Hepatocyte (in vitro differentiated cells): Measurements from ENCODE around the gene FFAR3. TPM values are rescaled to one million over a fixed set of nuclear protein-coding genes. Genes with fewer than 3 reads are reported as not detected.

ENCODE experiments used
- DNase-seq: peaks from one replicate; pipeline ENCODE4 v3.0.0-alpha.2; 2016; ENCODE audit warnings: low spot score
- H2AFZ ChIP-seq: fragments of 200-600 bp; sonication (generic); 2 replicates; pipeline ENCODE4 v1.6.0; 2016; ENCODE audit warnings: antibody characterized with exemption, mild to moderate bottlenecking
- H3K27ac ChIP-seq: fragments of 200-600 bp; sonication (generic); 2 replicates; pipeline ENCODE4 v1.5.1; 2016; ENCODE audit warnings: mild to moderate bottlenecking
- H3K27me3 ChIP-seq: fragments of 200-600 bp; sonication (generic); 2 replicates; pipeline ENCODE4 v1.6.1; 2016
- H3K36me3 ChIP-seq: fragments of 200-600 bp; sonication (generic); replicated peaks from 2 replicates; pipeline ENCODE4 v1.5.1; 2016; ENCODE audit warnings: low read depth; ENCODE audit not compliant: insufficient read depth
- H3K4me1 ChIP-seq: fragments of 200-600 bp; sonication (generic); 2 replicates; pipeline ENCODE4 v1.5.1; 2016; ENCODE audit warnings: mild to moderate bottlenecking, moderate library complexity; ENCODE audit not compliant: insufficient read depth
- H3K4me2 ChIP-seq: fragments of 200-600 bp; sonication (generic); 2 replicates; pipeline ENCODE4 v1.6.0; 2016
- H3K4me3 ChIP-seq: fragments of 200-600 bp; sonication (generic); 2 replicates; pipeline ENCODE4 v1.5.1; 2016; ENCODE audit warnings: mild to moderate bottlenecking
- H3K79me2 ChIP-seq: fragments of 200-600 bp; sonication (generic); 2 replicates; pipeline ENCODE4 v1.6.0; 2017; ENCODE audit warnings: mild to moderate bottlenecking
- H3K9me2 ChIP-seq: fragments of 200-600 bp; sonication (generic); replicated peaks from 2 replicates; pipeline ENCODE4 v1.6.0; 2017; ENCODE audit warnings: mild to moderate bottlenecking; ENCODE audit not compliant: insufficient read depth
- H3K9me3 ChIP-seq: fragments of 200-600 bp; sonication (generic); 2 replicates; pipeline ENCODE4 v1.5.1; 2016; ENCODE audit warnings: low read depth, mild to moderate bottlenecking
- H4K20me1 ChIP-seq: fragments of 200-600 bp; sonication (generic); 2 replicates; pipeline ENCODE4 v1.6.0; 2016; ENCODE audit warnings: mild to moderate bottlenecking; ENCODE audit not compliant: insufficient read depth, poor library complexity, severe bottlenecking
- CTCF ChIP-seq: fragments of 200-600 bp; sonication (generic); IDR thresholded peaks from 2 replicates; pipeline ENCODE4 v1.5.1; 2016; ENCODE audit warnings: antibody characterized with exemption, mild to moderate bottlenecking; ENCODE audit not compliant: poor library complexity
- EZH2 ChIP-seq: fragments of 200-600 bp; sonication (generic); IDR thresholded peaks from 2 replicates; pipeline ENCODE4 v1.6.1; 2016; ENCODE audit warnings: antibody characterized with exemption, mild to moderate bottlenecking, borderline replicate concordance
- EZH2phosphoT487 ChIP-seq: fragments of 200-600 bp; sonication (generic); IDR thresholded peaks from one replicate; pipeline ENCODE4 v1.6.1; 2018; ENCODE audit warnings: antibody characterized with exemption, mild to moderate bottlenecking, low read depth, moderate library complexity; ENCODE audit not compliant: unreplicated experiment, severe bottlenecking
- WGBS: methylation state at CpG from one replicate; pipeline ENCODE4 v1.1.6; 2016; ENCODE audit warnings: low lambda C conversion rate; ENCODE audit errors: missing lambda C conversion rate; 5-methylcytosine and 5-hydroxymethylcytosine counted together
- polyA plus RNA-seq: library from polyadenylated mRNA; unstranded; fragments of >200 nt; fragmentation: Nextera tagmentation; extraction: Ambion mirVana; gene quantifications from 2 replicates; pipeline ENCODE4 v1.2.1, GENCODE V29; 2016
- total RNA-seq: library from RNA; depleted of rRNA; stranded (reverse); fragments of >200 nt; gene quantifications from 2 replicates; pipeline ENCODE4 v1.2.3, GENCODE V29; 2014

FFAR3 gene
- total and polyA plus RNA-seq, 2 experiments from 2014 or later = 0.80 TPM; not detected in 1

GRCh38 chr19:35349614-35350521, 8.4 kb upstream of the FFAR3 start:
- Histone ChIP-seq H3K79me2 (no peaks in the 10 kb centered on the region), H3K27me3 (no peaks in the 10 kb centered on the region), H3K9me3 (no peaks in the 10 kb centered on the region), H3K36me3 (no peaks in the 10 kb centered on the region), H3K27ac (no peak overlapping the region), H3K4me3 (no peak overlapping the region), H2AFZ (no peak overlapping the region), H3K4me1 (no peaks in the 10 kb centered on the region), H4K20me1 (no peaks in the 10 kb centered on the region), H3K9me2 (no peaks in the 10 kb centered on the region), H3K4me2 (no peak overlapping the region)
- TF ChIP-seq CTCF (no peak), EZH2phosphoT487 (no peak), EZH2 (no peak)
- 87% methylated on average over 17 of the region's 17 CpGs for WGBS
- no peak for DNase-seq

- 96% methylated on average over 7 of the region's 7 CpGs for WGBS
- TF ChIP-seq EZH2phosphoT487 (no peak), CTCF (no peak), EZH2 (no peak)
- Histone ChIP-seq H3K9me2 (no peaks in the 10 kb centered on the region), H3K9me3 (no peaks in the 10 kb centered on the region), H3K4me2 (no peak overlapping the region), H3K36me3 (no peaks in the 10 kb centered on the region), H4K20me1 (no peaks in the 10 kb centered on the region), H3K4me1 (no peaks in the 10 kb centered on the region), H3K79me2 (no peaks in the 10 kb centered on the region), H2AFZ (no peak overlapping the region), H3K4me3 (no peak overlapping the region), H3K27me3 (no peaks in the 10 kb centered on the region), H3K27ac (no peak overlapping the region)
- no peak for DNase-seq
Observed at GRCh38 chr19:35350591-35350990, 7.7 kb upstream of the FFAR3 start.

GRCh38 chr19:35351411-35352176, 6.7 kb upstream of the FFAR3 start:
- Histone ChIP-seq H3K27ac (no peak overlapping the region), H3K27me3 (no peaks in the 10 kb centered on the region), H3K4me1 (no peaks in the 10 kb centered on the region), H3K4me2 (no peak overlapping the region), H2AFZ (no peak overlapping the region), H3K9me3 (no peaks in the 10 kb centered on the region), H3K9me2 (no peaks in the 10 kb centered on the region), H3K4me3 (no peak overlapping the region), H4K20me1 (no peaks in the 10 kb centered on the region), H3K36me3 (no peaks in the 10 kb centered on the region), H3K79me2 (no peaks in the 10 kb centered on the region)
- no peak for TF ChIP-seq EZH2phosphoT487
- TF ChIP-seq EZH2 = no peak
- no peak for TF ChIP-seq CTCF
- WGBS = 95% methylated on average over 46 of the region's 47 CpGs
- no peak for DNase-seq
